CD4-positive, alpha-beta T cell treated with Interleukin-1 beta for 1 hour (primary cell): ENCODE data around the gene NACAD.

Source experiments
- DNase-seq, 2 donors: peaks; one replicate each; pipeline ENCODE4 v3.0.0-alpha.2; 2020 to 2022

The NACAD gene

DNA sequence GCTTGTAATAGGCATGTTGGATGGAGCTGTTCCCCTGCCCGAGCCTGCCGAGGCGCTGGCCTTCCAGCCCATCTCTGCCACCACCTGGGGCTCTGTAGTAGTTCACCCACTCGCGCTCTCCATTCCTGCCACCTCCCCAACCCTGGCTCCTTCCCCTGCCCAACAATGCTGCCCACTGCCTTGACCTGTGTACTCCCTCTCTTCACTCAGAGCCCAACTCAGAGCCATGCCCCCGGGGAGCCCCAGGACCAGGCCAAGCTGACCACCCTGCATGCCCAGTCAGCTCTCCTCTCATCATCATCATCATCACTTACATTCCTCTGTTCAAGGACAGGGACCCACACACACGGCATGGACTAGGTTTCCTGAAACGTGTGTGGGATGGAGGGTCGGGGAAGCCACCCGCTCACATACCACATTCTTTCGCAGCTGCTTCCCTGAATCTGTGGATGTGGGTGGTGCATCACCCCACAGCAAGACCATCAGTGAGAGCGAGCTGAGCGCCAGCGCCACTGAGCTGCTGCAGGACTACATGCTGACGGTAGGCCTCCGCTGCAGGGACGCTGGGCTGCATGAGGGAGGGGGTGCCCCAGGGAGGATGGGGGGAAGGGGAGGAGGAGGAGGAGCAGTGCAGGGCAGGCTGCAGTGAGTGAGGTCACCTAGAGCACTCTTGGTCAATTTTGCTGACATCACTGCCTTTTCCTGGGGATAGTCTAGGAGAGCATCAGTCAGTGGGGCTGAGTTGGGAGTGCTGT, 15.6 kb downstream of the NACAD start:
- DNase-seq: no peak

DNA sequence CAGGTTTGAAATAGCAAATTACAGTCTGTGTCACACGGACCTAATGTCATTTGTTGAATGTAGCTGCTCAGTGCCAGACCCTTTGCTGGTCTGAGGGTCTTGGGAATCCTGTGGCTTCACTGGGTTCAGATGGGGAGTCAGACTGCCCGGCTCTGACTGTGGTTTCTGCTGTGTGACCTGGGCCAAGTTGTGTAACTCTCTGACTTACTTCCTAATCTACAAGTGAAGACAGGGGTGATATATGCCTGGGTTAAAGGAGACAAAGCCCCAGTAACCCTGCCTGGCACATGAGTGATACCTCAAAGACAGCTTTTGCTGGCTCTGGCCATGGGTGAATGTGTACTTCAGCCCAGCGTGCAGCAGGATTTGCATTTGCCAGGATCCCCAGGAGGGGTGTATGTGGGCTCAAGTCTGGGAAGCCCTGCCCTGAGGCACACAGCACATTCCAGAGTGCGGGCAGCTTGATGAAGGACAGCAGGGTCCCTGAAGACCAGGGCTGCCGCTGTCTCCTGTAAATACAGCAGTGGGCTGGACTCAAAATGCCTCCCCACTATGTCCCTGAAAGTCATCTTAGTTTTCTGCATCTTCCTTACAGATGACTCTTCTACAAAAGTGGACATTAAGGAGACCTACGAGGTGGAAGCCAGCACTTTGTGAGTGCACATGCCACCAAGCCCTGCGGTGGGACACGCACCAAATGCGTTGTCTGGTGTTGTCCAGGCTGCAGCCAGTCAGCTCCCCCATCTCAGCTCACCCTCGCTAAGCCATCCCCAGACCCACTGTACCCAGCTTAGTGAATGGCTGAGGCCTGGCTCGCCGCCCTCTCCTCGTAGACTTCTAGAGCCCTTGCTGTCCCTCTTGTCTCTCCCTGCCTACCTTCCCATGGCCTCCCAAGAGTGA, 16.4 kb downstream of the NACAD start:
- DNase-seq: peak in 1 of 2 donors; percentile 22

DNA sequence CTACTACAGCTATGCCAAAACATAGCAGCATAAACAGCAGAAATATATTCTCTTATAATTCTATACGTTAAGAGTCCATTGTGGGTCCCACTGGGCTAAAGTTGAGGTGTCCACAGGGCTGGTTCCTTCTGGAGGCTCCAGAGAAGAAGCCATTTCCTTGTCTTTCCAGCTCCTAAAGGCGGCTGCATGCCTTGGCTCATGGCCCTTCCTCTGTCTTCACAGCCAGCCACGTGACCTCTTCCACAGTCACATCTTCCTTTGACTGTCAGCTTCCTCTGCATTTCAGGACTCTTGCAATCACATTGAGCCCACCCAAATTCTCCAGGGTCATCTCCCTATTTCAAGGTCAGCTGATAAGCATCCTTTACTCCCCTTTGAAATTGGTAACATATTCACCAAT, 17.2 kb downstream of the NACAD start:
- DNase-seq: no peak

DNA sequence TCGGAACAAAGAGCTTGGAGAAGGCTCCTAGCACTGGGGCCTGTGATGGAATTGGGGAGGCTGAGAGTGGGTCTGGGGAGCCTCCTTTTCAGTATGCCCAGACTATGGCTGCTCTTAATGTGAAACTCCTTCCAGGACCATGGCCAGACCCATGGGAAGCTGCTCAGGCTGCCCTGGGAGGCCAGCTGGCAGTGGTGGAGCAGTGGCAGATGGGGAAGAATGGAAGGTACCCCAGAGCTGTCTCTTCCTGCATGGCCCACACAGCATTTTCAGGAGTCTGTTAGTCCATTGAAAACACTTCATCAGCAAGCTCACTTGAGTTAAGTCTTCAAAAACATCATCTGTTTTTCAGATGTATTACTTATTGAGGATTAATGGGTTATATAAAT, 18.5 kb downstream of the NACAD start:
- no peak for DNase-seq

DNA sequence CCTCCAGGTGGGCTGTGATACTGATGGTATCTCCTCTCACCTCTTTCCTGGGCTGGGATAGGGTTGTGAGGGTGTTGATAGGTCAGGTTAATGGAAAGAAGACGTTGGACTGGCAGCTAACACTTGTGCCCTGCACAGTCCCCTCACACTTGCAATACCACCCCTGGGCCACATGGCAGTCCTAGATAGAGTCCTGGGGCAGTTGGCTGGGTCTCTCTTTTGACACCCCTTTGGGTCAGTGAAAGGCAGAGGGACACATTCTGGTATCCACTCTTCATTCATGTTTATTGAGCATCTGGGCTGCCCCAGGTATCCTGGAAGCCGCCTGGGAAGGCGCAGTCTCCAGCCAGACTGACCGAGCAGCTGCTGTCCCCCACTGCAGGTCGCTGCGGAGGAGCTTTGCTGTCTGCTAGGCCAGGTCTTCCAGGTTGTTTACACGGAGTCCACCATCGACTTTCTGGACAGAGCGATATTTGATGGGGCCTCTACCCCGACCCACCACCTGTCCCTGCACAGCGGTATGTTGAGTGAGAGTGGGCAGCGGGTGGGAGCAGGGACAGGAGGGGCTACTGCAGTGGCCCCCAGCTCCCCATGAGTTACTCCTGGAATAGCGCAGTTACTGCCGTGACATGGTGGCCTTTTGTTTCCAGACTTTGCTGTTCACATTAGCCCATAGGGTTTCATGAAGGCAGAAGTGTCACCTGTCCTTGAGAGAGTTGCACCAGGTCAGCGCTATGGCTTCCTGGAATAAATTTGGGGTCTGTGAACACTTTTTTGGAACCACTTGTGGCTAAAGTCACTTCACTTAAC, 19.1 kb downstream of the NACAD start:
- no peak for DNase-seq

DNA sequence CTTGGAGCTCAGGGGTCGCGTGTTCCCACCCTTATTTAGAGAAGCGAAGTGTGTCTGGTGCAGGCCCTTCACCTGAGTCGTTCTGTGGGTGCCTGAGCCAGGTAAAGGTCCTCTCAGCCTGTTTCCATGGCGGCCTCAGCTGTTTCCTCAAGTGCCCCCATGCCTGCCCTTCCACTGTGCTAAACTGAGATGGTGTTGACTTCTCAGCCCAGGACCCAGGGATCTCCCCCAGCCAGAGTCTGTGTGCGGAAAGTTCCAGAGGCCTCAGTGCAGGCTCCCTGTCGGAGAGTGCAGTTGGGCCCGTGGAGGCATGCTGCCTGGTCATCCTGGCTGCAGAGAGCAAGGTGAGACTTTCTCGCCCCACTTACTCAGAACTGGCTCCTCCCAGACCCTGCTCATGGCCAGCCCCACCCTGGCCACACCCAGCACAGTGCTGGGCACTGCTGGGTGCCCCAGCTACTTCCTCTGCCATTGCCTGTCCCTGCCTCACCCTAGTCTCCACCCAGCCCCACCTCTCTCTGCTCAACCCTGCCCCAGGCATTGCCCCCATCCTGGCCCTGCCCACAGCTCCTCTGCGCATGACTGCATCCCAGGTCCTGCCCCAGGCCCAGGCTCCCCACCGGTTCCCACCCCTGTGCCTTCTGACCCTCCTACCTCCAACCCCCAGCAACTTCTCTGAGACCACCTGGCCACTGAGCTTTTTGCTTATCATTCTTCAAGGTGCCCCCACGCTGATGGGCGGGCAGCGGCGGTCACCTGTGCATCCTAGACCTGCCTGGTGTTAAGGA, 20.3 kb downstream of the NACAD start:
- DNase-seq: no peak

DNA sequence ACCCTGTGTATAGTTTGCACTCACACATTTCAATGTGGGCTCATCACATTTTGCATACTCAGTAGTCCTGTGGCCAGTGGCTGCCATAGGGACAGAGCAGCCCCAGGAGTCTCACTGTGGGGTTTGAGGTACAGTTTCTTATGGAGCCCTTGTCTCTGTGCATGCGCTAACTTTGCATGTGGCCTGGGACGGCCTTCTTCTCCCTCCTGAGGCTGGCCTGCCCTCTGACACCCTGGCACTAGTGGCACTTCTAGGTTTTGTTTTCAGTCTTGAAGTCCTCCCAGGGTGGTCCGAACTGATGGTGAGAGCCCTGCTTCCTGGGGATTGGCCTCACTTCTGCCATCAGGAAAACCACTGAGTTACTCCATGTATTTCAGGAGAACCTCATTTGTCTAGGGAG, 21.2 kb downstream of the NACAD start:
- DNase-seq: no peak

DNA sequence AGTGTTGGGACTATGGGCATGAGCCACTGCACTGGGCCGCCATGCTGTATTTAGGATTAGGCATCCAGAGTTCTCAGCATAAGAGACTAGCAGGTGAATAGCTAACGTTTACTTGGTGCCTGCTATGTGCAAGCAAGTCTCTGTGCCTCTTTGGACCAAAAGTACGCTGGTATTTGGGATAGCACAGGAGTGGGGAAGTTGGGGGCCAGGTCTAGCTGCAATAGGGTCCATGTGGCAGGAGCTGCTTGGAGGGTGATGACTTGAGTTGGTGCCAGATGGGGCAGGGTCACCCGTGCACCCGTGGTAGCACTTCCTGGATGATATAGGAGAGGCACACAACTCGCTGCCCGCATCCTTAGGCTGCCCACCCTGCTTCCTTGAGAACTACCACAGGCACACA, 22.4 kb downstream of the NACAD start:
- DNase-seq: no peak

DNA sequence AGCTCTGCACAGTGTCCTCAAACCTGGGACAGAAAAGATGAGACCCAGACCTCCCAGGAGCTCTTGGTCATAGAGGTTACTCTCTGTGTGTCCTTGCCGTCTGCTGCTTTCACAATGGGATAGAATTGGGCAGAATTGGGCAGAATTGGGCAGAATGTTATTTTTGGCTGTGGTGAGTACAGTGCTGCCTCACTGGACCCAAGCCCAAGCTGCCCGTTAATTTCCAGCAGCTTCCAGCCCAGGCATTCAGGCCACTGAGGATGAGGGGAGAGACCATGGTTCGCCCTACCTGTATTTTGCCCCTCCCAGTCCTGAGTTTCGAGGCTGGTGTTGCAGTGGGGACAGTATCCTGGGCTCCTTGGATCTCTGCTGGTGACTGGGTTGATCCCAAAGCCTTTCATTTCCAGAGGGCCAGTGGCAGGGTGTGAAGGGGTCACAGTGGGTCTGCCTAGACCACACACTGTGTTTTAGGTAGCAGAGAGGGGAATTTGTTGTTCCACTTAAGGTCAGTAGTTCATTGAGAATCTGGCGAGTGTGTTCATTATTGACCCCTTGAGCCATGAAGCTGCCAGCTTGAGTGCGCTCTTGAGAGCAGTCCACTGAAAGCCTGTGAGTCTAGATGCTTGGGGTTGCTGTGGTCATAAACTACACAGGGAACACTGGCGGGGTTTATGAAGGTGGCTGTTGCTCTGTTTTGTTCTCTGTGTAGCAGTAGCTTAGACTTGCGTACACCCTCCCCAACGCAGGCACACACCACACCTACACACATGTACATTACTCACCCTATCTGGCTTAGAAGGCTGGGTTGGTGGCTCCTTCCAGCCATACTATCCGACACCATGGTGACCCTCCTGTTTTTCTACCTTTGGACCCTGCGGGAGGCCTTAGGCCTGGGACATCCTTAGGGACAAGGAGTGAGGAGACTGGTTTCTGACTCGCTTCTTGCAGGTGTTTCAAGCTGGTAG, 23.5 kb downstream of the NACAD start:
- DNase-seq: no peak

DNA sequence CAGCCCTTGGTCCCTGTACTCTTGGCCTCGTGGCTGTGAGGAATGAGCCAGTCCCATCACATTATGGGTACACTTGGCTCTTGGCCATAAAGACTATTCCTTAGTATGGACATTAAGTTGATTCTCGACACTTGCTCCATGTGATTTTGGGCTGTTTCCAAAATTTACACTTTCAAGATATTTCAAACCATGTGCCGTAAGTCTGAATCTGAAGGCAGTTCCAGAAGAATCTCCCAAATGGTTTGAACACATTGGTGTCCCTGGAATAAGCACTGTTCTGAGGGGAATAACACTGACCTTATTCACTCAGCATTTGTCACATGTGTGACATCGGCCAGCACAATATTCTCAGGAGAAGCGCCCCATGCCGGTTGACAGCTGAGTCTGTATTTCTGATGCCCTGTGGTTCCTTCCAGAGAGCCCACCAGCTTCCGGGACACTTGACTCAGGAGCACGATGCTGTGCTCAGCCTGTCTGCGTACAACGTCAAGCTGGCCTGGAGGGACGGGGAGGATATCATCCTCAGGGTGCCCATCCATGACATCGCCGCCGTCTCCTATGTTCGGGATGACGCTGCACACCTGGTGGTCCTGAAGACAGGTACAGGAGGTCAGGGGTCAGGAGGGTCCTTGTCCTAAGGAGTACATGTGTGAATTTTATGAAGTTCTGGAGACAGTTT, 24.6 kb downstream of the NACAD start:
- no peak for DNase-seq

DNA sequence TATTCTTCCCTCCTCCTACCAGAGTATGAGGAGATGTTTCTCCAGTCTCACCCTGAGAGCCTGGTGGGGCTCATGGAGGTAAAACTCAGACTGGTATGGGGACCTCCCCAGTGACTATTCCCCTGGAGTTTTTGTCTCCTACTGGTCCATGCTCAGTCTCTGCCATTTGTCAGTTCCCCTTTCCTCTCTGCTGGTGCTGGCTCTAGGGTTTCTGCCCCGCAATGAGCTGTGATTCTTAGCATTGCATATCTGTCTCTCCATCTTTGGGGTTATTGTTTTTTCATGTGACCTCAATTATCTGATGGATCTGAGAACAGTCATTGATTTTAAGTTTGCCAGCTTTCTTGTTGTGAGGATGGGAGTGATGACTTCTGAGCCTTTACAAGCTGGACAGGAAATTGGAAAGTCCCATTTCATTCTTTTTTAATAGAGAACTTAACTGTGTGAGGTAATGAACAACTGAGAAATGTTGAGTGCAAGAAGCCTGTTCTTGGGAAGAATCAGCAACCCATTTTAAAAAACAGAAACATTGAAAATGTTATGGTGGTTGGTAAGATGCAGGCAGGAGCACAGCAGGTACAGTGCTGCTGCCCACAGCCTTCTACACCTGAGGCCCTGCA, 26.9 kb downstream of the NACAD start:
- DNase-seq: no peak

DNA sequence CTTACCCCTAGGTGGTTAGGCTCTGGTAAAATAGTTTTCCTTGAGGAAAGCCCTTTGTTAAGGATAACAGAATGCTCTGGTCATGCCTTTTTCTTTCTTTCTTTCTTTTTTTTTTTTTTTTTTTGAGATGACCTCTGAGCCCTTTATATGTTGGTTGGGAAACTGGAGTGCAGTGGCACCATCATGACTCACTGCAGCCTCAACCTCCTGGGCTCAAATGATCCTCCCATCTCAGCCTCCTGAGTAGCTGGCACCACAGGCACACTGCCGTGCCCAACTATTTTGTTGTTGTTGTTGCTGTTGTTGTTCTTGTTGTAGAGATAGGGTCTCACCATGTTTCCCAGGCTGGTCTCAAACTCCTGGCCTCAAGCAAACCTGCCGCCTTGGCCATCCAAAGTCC, 27.4 kb downstream of the NACAD start:
- no peak for DNase-seq

DNA sequence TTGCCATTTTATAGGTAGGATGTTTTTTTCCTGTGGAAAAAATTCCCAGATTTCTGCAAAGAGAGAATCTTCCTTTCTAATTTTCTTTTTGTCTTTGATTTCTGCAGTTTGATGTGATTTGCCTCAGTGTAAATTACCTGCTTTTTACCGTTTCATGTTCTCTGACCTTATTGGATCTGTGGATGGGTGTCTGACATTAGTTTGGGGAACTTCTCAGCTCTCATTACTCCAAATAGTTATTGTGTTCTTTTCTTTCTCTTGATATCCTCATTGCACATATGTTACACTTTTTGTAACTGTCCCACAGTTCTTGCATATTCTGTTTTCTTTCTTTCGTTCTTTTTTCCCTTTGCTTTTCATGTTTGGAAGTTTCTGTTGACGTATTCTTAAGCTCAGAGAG, 28.5 kb downstream of the NACAD start:
- DNase-seq: no peak

DNA sequence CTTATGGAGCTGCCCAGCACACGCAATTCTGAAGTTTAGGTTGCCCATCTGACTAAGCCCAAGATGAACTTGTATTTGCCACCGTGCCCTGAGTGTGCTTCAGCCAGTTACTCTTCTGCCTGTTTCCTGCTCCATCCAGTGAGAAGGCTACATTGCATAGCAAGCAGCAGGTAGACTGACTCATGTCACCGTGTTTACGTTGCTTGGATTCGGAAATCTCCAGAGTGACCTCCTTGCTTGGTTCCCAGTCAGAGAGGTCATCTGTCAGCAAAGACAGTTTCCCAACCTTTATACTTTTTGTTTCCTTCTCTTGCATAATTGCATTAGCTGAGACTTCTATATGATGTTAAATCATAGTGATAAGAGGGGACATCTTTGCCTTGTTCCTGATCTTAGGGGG, 30.9 kb downstream of the NACAD start:
- DNase-seq: no peak

DNA sequence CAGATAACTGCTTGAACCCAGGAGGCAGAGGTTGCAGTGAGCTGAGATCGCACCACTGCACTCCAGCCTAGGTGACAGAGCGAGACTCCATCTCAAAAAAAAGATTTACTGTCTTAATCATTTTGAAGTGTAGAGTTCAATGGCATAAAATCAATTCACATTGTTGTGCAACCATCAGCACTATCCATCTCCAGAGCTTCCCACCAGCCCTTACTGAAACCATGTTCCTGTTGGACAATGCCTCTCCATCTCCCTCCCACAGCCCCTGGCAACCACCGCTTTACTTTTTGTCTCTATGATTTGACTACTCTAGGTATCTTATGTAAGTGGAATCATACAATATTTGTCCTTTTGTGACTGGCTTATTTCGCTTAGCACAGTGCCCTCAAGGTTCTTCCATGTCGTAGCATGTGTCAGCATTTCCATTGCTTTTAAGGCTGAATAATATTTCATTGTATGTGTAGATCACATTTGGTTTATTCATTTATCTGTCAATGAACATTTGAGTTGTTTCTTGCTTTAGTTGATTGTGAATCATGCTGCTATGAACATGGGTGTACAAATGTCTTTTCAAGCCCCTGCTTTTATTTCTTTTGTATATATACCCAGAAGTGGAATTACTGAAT, 33.1 kb downstream of the NACAD start:
- DNase-seq: no peak

DNA sequence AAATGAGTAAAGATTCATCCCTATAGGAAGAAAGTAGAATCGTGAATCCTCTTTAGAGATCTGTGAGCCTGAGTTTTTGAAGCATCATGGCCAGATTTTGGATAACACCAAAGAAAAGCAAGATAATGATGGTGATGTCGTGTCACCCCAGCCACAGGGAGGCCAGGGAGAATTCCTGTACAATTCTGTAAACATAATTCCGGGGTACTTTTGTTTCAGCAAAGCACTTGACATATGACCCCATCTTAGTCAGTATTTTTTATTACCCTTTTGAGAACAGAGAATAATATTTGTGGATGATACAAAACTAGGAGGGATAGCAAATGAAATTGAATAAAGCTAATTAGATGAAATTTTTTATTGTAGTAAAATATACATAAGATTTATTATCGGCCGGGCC, 33.8 kb downstream of the NACAD start:
- DNase-seq: no peak

DNA sequence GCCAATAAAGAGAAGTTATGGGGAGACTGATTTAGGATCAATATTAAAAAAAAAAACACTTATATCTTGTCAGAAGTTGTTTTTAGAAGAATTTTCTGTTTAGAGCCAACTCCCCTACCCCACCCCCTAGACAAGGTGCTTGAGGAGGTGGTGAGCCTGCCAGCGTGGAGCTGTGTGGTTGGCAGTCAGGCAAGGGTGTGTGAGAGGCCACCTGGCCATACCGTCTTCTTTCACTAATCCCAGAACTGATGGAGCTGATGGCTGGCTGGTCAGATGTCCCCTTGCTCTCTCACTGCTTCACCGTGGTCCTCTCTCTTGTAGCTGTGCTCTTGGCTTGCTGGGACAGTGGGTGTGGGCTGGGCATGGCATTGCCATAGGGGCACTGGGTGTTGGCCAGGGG, 34.3 kb downstream of the NACAD start:
- no peak for DNase-seq

DNA sequence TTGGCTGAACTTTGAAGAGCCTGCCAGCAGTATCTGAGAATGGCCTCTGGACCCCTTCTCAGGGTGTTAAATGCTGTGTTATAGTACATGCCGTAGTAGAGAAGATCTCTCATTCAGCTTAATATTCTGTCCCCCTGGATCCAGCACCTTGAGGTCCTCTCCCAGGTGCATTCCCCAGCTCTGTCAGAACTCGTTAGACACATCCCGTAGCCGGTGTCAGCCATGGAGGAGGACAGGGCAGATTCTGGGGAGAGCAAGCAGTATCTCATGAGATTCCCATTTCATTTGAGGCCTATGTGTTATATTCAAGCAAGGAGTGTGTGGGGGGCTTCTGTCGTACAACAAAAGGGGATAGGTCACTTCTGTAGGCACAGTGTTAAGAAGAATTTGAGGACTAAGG, 34.8 kb downstream of the NACAD start:
- no peak for DNase-seq

DNA sequence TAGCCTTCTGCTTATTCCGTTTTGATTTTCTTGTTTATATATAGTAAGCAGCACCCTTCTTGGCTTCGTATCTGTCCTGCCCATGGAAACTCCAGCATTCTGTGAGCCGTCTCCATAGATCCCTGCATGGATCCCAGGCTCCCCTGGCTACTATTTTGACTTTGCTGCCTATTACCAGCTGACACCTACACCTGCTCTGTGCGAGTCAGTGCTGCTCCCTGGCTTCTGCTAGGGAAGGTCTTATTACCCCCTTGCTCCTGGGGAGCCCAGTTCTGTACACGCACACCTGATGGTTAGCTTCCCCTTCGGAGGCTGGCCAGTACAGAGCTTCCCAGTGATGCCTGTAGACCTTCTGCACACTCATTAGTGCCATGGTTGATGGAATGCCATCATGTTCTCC, 35.4 kb downstream of the NACAD start:
- DNase-seq: no peak

DNA sequence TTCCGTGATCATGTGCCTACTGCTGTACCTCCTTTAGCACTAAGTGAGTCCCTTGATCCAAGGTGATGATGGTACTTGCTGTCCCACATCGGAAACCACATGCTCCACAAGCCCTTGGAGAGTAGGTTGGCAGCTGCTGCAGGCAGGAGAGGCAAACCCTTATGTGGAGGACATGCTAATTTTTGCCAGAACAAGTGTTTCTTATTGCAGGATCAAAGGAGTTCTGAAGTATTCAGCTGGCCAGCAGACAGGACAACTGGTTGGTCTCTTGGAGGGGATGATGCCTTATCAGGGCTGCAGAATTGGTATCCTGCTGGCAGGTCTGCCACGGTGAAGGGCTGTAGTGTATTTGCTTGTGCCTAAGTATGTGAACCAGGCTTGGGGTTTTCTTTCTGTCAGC, 36.8 kb downstream of the NACAD start:
- no peak for DNase-seq
